ENCODE results near the gene SPTBN1.

Gene SPTBN1

DNA sequence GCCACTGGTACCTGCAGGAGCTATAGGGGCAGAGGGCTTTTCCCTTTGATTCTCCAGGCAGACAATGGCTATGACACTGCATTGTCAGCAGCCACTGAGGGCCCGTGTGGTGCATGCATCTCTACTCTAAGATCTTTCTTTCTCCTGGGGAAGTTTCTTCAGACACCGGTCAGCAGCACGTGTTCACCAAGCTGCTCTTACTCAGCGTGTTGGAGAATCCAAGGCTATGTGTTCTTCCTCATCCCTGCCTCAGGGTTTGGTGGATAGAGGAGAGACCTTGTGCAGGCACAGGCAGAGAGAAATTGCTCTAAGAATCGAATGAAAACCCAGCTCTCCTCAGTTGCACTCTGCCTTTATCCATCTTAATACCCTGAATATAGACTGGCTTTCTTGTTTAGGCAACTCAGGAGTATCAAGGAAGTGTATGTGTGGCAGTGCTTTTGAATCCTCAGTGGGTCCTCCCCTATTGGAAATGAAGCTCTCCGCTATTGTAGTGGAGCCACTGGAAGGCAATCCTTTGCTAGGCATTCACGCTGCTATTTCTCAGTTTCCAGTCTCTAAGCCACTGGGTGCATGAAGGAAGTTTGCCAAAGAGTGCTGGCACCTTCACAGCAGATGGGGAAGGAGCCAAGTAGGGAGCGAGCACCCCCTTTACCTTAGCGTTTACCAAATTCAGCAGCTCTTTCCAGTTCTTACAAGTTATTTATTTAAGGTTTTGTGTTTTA, 180.4 kb downstream of the SPTBN1 start:
- DNase-seq (ENCODE audit: low read depth), result no peak
- TF ChIP-seq, protein P1, sequence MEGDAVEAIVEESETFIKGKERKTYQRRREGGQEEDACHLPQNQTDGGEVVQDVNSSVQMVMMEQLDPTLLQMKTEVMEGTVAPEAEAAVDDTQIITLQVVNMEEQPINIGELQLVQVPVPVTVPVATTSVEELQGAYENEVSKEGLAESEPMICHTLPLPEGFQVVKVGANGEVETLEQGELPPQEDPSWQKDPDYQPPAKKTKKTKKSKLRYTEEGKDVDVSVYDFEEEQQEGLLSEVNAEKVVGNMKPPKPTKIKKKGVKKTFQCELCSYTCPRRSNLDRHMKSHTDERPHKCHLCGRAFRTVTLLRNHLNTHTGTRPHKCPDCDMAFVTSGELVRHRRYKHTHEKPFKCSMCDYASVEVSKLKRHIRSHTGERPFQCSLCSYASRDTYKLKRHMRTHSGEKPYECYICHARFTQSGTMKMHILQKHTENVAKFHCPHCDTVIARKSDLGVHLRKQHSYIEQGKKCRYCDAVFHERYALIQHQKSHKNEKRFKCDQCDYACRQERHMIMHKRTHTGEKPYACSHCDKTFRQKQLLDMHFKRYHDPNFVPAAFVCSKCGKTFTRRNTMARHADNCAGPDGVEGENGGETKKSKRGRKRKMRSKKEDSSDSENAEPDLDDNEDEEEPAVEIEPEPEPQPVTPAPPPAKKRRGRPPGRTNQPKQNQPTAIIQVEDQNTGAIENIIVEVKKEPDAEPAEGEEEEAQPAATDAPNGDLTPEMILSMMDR (conservative IDR thresholded peaks at IDR 0.05; ENCODE audit: control insufficient read depth, insufficient read depth, low read depth, low read length), result no peak
- no peak overlapping the region for H3K4me3 ChIP-seq (ENCODE audit: control insufficient read depth, low read depth, low read length)

DNA sequence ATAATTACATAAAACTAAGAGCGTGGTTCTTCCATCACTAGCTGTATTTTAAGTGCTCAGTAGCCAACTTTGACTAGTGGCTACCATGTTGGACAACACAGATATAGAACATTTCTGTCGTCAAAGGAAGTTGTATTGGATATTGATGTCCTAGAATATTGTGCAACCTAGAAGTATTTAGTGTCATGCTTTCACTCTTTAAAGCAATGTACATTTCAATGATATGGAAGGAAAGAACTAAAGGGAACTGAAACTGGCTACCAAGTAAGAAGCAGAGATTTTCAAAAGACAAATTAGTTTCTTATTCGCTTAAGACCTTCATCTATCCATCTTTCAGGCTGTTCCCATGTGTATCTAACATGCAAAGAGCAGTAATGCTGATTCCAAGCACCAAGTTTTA, 182.0 kb downstream of the SPTBN1 start:
- TF ChIP-seq, protein P1 (conservative IDR thresholded peaks at IDR 0.05; ENCODE audit: control insufficient read depth, insufficient read depth, low read depth, low read length), result no peak
- no peak for DNase-seq (ENCODE audit: low read depth)
- H3K4me3 ChIP-seq (ENCODE audit: control insufficient read depth, low read depth, low read length), result no peak overlapping the region

DNA sequence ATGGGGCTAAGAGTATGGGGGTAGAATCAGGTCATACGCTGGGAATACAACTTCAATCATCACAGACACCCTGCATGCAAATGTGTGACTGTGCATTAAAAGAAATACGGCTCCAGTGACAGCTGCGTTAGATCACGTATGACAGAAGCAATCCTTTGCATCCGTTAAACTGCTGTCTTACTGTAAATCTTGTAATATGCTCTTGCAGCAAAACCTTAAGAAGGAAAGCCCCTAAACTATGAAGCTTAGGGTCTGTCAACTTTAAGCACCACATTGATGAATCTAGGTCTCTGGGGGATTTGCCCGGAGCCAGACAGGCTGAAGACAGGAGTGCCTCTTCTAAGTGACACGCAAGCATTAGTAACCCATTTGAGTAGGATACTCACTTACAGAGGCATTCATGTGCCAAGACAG, 182.7 kb downstream of the SPTBN1 start:
- DNase-seq (ENCODE audit: low read depth), result no peak
- TF ChIP-seq, protein P1 (conservative IDR thresholded peaks at IDR 0.05; ENCODE audit: control insufficient read depth, insufficient read depth, low read depth, low read length), result no peak
- no peak overlapping the region for H3K4me3 ChIP-seq (ENCODE audit: control insufficient read depth, low read depth, low read length)

DNA sequence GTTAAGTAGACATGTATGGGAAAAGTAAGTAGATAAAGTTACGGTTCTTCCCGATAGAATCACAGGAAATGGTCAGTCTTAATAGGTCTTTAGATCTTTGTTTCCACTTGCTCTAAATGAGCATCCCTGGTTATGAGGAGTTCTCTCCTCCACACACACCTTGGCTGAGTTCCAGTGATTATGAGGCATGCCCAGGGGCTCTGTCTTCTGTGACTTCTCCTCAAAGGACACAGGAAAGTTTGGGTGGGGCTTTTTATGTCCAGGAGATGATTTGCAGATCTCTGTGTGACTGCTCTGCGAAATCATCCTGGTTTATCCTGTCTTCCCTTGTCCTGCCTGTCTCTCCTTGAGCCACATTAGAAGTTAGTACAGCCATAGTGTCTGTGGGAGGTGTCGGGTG, 183.5 kb downstream of the SPTBN1 start:
- TF ChIP-seq, protein P1 (conservative IDR thresholded peaks at IDR 0.05; ENCODE audit: control insufficient read depth, insufficient read depth, low read depth, low read length), result no peak
- no peak overlapping the region for H3K4me3 ChIP-seq (ENCODE audit: control insufficient read depth, low read depth, low read length)
- DNase-seq (ENCODE audit: low read depth), result peak; percentile 22

DNA sequence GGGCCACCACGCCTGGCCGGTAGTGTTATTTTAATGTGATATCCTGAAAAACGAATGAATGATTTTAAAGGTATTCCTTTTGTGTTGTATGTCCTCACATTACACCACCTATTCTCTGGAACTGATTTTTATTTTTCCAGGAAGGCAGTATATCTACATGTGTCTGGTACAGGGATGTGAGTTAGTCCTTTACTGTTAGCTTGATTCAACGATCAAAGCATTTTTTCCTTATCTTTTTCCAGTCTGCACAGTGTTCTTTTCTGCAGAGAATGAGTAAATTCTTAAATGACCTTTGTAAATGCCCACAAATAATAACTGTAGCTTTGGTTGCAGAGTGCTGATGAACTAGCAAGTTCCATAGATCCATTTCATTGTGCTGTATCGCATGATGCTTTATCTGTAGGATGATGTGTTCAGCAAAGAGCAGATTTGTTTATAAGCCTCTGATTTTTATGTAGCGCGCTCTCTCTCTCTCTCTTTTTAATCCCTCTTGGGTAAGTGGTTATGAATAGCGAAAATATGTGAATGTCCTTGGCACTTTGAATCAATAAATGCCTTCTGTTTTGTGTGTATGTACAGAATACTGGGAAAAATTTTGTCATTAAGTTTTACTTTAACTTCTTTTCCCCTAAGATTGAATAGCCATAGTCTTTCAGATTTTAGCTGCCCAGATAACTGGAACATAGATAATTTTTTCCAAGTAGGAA, 184.9 kb downstream of the SPTBN1 start:
- no peak overlapping the region for H3K4me3 ChIP-seq (ENCODE audit: control insufficient read depth, low read depth, low read length)
- TF ChIP-seq, protein P1 (conservative IDR thresholded peaks at IDR 0.05; ENCODE audit: control insufficient read depth, insufficient read depth, low read depth, low read length), result no peak
- no peak for DNase-seq (ENCODE audit: low read depth)

DNA sequence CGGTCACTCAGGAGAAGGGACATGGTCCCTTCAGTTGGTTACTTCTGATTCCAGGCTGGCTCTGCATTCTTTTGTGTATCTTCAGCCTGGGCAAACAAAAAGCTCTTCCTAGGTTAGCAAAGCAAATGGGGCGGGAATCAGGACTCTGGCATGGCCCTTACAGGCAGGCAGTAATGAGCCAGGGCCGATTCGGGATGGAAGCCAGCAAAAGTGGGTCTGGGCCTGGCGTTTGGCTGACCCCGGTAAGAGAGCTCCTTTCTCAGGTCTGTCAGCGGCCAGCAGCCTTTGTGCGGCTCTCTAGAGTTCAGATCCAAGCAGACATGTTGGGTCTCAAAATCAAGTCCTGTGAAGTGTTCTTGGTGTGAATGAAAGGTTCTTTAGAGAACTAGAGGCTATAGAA, 185.9 kb downstream of the SPTBN1 start:
- no peak for DNase-seq (ENCODE audit: low read depth)
- no peak overlapping the region for H3K4me3 ChIP-seq (ENCODE audit: control insufficient read depth, low read depth, low read length)
- TF ChIP-seq, protein P1 (conservative IDR thresholded peaks at IDR 0.05; ENCODE audit: control insufficient read depth, insufficient read depth, low read depth, low read length), result no peak
